HG03139 (cell line): Measurements from ENCODE around the gene OPCML.

Source experiments
- ATAC-seq: cut with Tn5 transposase; IDR thresholded peaks from one replicate; pipeline ENCODE4 v1.9.1; 2021; ENCODE audit not compliant: unreplicated experiment

The OPCML gene

GRCh38 chr11:133081730-133082452, 450.4 kb downstream of the OPCML start:
- no peak for ATAC-seq

- ATAC-seq, result no peak
Measured at GRCh38 chr11:133081020-133081419, 451.3 kb downstream of the OPCML start.

GRCh38 chr11:133078591-133079404, 453.5 kb downstream of the OPCML start:
- ATAC-seq, result no peak

GRCh38 chr11:133078012-133078411, 454.3 kb downstream of the OPCML start:
- no peak for ATAC-seq

- ATAC-seq, result no peak
Measured at GRCh38 chr11:133075351-133075750, 456.9 kb downstream of the OPCML start.

GRCh38 chr11:133072858-133073582, 459.3 kb downstream of the OPCML start:
- ATAC-seq, result no peak

GRCh38 chr11:133072378-133072777, 459.9 kb downstream of the OPCML start:
- ATAC-seq, result no peak

GRCh38 chr11:133070791-133071190, 461.5 kb downstream of the OPCML start:
- ATAC-seq, result no peak

- ATAC-seq, result no peak
Measured at GRCh38 chr11:133070021-133070713, 462.1 kb downstream of the OPCML start.

GRCh38 chr11:133065847-133066485, 466.3 kb downstream of the OPCML start:
- ATAC-seq, result no peak

- ATAC-seq, result no peak
Measured at GRCh38 chr11:133064961-133065360, 467.3 kb downstream of the OPCML start.

GRCh38 chr11:133064152-133064877, 468.0 kb downstream of the OPCML start:
- ATAC-seq, result no peak

- no peak for ATAC-seq
Measured at GRCh38 chr11:133058501-133058900, 473.8 kb downstream of the OPCML start.

- ATAC-seq, result no peak
Measured at GRCh38 chr11:133053124-133053776, 479.1 kb downstream of the OPCML start.

- ATAC-seq, result no peak
Measured at GRCh38 chr11:133052537-133052936, 479.8 kb downstream of the OPCML start.

GRCh38 chr11:133049244-133050019, 482.9 kb downstream of the OPCML start:
- ATAC-seq, result no peak

GRCh38 chr11:133048270-133048669, 484.0 kb downstream of the OPCML start:
- no peak for ATAC-seq

GRCh38 chr11:133047771-133048115, 484.6 kb downstream of the OPCML start:
- no peak for ATAC-seq
